ENCODE results near the gene SDK2.
"Not testable (repeated sequence)": the region's sequence is repeated elsewhere in the genome, so short reads cannot be mapped to it uniquely, and the experiment has no call there.

Gene SDK2

DNA sequence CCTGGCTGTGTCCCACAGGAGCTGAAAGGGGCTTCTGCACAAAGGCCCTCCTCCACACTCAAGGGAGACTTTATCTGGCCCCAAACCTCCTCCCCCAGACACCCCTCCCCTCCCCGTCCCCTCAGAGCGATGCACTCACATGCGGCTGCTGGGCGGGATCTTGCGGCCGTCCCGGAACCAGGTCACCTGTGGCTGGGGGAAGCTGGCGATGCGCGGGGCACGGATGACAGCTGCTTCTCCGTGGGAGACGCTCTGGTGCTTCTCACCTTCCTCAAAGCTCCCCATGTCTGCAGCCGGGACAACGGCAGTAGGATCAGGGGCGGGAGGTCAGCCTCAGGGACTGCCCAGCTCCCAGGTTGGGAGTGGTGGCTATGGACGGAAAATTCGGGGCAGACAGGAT is 188.5 kb downstream of the SDK2 start:
- DNase-seq (ENCODE audit: low read depth, low spot score) = no peak
- in situ Hi-C loops (cut with HindIII; ENCODE audit: low sequenced_read_pairs) = no loop called here
- no peak overlapping the region for H3K4me3 ChIP-seq (ENCODE audit: low read depth, low read length)
- TF ChIP-seq, protein P1, sequence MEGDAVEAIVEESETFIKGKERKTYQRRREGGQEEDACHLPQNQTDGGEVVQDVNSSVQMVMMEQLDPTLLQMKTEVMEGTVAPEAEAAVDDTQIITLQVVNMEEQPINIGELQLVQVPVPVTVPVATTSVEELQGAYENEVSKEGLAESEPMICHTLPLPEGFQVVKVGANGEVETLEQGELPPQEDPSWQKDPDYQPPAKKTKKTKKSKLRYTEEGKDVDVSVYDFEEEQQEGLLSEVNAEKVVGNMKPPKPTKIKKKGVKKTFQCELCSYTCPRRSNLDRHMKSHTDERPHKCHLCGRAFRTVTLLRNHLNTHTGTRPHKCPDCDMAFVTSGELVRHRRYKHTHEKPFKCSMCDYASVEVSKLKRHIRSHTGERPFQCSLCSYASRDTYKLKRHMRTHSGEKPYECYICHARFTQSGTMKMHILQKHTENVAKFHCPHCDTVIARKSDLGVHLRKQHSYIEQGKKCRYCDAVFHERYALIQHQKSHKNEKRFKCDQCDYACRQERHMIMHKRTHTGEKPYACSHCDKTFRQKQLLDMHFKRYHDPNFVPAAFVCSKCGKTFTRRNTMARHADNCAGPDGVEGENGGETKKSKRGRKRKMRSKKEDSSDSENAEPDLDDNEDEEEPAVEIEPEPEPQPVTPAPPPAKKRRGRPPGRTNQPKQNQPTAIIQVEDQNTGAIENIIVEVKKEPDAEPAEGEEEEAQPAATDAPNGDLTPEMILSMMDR (IDR thresholded peaks at IDR 0.05; ENCODE audit: low read depth, low read length) = no peak

DNA sequence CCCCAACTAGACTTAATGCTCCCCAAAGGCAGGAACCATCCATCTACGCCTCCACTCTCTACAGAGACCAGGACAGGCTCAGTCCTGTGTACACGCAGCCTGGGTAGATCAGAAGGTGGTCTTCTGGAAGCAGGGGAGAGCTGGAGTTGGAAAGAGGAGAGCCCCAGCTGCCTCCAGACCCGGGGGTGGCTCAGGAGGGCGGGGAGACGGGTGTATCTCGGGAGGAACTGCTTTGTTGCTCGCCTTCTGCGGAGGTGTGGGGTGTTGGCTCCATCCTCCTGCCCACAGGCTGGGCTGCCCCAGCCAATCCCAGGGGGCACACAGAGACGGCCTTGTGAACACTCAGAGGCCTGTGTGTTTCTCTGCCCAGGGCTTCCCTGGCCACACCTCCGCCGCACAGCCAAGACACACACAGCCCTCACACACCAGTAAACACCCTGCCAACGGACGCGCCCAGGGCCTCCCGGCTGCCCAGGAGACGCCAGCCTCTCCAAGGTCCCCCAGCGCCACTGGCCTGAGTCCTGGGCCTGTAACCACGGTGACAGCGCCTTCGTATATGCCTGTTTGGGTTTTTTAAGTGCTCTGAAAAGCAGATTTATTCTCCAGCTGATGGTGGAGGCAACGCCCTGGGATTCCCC is 189.1 kb downstream of the SDK2 start:
- DNase-seq (ENCODE audit: low read depth, low spot score) = no peak
- TF ChIP-seq, protein P1 (IDR thresholded peaks at IDR 0.05; ENCODE audit: low read depth, low read length) = no peak
- no peak overlapping the region for H3K4me3 ChIP-seq (ENCODE audit: low read depth, low read length)
- in situ Hi-C loops (cut with HindIII; ENCODE audit: low sequenced_read_pairs) = no loop called here

DNA sequence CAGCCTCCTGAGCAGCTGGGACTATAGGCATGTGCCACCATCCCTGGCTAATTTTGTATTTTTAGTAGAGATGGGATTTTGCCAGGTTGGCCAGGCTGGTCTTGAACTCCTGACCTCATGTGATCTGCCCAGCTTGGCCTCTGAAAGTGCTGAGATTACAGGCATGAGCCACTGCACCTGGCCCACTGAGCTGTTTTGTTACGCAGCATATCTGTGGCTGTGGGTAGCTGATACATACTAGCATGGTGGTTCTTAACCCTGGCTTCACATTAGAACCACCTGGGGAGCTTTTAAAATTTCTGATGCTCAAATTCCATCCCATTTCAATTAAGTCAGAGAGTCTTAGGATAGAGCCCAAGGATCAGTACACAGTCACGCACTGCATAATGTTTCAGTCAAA is 190.8 kb downstream of the SDK2 start:
- DNase-seq (ENCODE audit: low read depth, low spot score); in situ Hi-C loops (cut with HindIII; ENCODE audit: low sequenced_read_pairs); H3K4me3 ChIP-seq (ENCODE audit: low read depth, low read length): not testable (repeated sequence)

DNA sequence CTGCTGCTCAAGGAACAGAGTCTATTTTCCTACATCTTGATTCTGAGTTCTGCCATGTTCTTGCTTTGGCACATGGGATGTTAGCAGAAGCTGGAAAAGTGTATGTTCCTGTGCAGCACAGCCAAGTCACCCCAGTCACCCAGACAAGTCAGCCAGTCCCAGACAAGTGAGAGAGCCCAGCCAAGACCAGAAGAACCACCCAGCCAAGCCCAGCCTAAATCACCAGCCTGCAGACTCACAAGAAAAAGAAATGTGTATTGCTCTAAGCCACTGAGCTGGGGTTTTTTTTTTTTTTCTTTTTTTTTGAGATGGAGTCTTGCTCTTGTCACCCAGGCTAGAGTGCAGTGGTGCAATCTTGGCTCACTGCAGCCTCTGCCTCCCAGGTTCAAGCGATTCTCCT is 191.2 kb downstream of the SDK2 start:
- TF ChIP-seq, protein P1 (IDR thresholded peaks at IDR 0.05; ENCODE audit: low read depth, low read length) = no peak
- DNase-seq (ENCODE audit: low read depth, low spot score) = no peak
- in situ Hi-C loops (cut with HindIII; ENCODE audit: low sequenced_read_pairs) = no loop called here

DNA sequence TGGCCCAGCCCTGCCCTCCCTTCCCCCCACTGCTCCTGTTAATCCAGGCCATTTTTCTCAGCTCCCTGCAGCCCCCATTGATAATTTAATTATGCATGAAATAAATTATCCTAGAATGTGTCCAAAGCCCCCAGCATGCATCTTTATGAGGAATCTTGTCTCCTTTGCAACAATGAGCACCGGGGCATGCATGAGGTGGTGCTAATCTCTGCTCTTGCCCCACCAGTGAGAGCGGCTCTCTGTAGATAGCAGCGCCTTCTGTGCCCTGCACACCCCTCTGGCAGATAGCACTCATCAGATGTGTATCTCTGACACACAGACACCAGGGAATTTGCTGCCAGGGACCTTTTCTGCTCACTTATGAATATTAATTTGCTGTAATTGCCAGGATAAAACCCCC is 192.2 kb downstream of the SDK2 start:
- H3K4me3 ChIP-seq (ENCODE audit: low read depth, low read length) = no peak overlapping the region
- TF ChIP-seq, protein P1 (IDR thresholded peaks at IDR 0.05; ENCODE audit: low read depth, low read length) = no peak
- in situ Hi-C loops (cut with HindIII; ENCODE audit: low sequenced_read_pairs) = no loop called here
- DNase-seq (ENCODE audit: low read depth, low spot score) = no peak

More for the DNA sequence above, 191.2 kb downstream of the SDK2 start:
- H3K4me3 ChIP-seq (ENCODE audit: low read depth, low read length) = no peak overlapping the region

DNA sequence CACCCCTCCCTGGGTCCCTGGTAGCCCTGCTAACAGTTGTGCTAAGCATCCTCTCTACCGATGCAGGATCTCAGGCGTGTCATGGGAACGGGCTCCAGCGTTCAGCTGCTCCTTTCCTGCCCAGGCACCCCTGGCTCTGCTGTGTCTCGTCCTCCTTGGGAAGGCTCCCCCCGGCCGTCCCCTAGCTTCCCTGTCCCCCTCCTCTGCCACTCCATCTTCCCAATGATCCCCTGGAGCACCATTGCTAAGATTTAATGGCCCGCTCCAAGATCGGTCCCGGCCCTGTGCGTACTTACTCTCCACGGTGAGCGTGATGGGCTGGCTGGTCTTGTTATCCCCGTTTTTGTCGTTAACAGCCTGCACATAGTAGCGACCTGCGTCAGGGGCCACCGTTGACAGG is 196.9 kb downstream of the SDK2 start:
- TF ChIP-seq, protein P1 (IDR thresholded peaks at IDR 0.05; ENCODE audit: low read depth, low read length) = no peak
- no peak for DNase-seq (ENCODE audit: low read depth, low spot score)
- H3K4me3 ChIP-seq (ENCODE audit: low read depth, low read length) = no peak overlapping the region
- in situ Hi-C loops (cut with HindIII; ENCODE audit: low sequenced_read_pairs) = no loop called here

DNA sequence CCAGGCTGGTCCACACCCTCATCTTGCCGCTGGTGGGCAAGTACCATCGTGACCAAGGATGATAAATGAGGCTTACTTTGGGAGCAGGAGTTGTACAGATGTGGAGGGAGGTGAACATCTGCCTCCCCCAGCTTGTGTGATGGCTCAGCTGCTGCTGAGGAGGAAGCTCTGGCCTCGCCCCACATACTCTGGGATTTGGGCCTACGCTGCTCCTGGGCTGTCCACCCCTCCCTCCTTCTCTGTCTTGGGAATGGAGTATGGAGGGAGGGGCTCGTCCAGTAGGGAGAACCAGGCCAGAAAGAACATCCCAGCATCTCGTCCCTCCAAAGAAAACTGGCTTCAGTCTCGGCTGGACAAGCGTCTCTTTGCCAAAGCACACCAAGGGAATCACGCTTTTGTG is 197.6 kb downstream of the SDK2 start:
- in situ Hi-C loops (cut with HindIII; ENCODE audit: low sequenced_read_pairs) = no loop called here
- TF ChIP-seq, protein P1 (IDR thresholded peaks at IDR 0.05; ENCODE audit: low read depth, low read length) = no peak
- no peak overlapping the region for H3K4me3 ChIP-seq (ENCODE audit: low read depth, low read length)
- no peak for DNase-seq (ENCODE audit: low read depth, low spot score)

Data from astrocyte of the spinal cord (primary cell).